H1 (cell line): Measurements from ENCODE around the gene FGF21. TPM values are rescaled to one million over a fixed set of nuclear protein-coding genes. Genes with fewer than 3 reads are reported as not detected.

Experiments
- CTCF ChIA-PET: fragments of 300-600 bp; sonication (Branson Sonifier 250); formaldehyde crosslinking; loops from one replicate; lab custom pipeline; 2021; ENCODE audit not compliant: partially characterized antibody; lab: Charles Lee
- POLR2A ChIA-PET: fragments of 300-600 bp; sonication (Branson Sonifier 250); formaldehyde crosslinking; loops from one replicate; lab custom pipeline; 2021; ENCODE audit warnings: inconsistent platforms; ENCODE audit not compliant: partially characterized antibody; lab: Charles Lee
- DNase-seq, 2 experiments: peaks; one replicate each; pipeline versions ENCODE4 v3.0.0 to v3.0.0-alpha.2; 2010 to 2022; ENCODE audit warnings: low spot score in 2 of 2, low read depth in 1 of 2, mixed read lengths in 1 of 2
- FAIRE-seq: peaks from 2 replicates; lab custom pipeline; 2011; peaks lifted over from hg19 to GRCh38; lab: Jason Lieb, UNC
- H2AFZ ChIP-seq: 2 replicates; pipeline ENCODE4 v1.8.1; 2012; ENCODE audit warnings: low read length, inconsistent platforms
- H2AK5ac ChIP-seq: 2 replicates; pipeline ENCODE4 v1.6.1; 2013; ENCODE audit warnings: low read depth, low read length
- H2BK120ac ChIP-seq: replicated peaks from 2 replicates; pipeline ENCODE3; 2013; ENCODE audit warnings: low read depth, low read length, inconsistent platforms
- H2BK12ac ChIP-seq: 2 replicates; pipeline ENCODE4 v1.6.1; 2013; ENCODE audit warnings: low read depth, low read length
- H2BK15ac ChIP-seq: 2 replicates; pipeline ENCODE4 v1.6.1; 2013; ENCODE audit warnings: low read length
- H2BK20ac ChIP-seq: 2 replicates; pipeline ENCODE4 v1.6.1; 2013; ENCODE audit warnings: low read length
- H2BK5ac ChIP-seq: 2 replicates; pipeline ENCODE4 v1.6.1; 2013; ENCODE audit warnings: low read depth, low read length
- H3K14ac ChIP-seq: 2 replicates; pipeline ENCODE4 v1.6.1; 2013; ENCODE audit warnings: inconsistent platforms; ENCODE audit not compliant: insufficient read length
- H3K18ac ChIP-seq: 2 replicates; pipeline ENCODE4 v1.6.1; 2013; ENCODE audit warnings: low read length; ENCODE audit errors: extremely low read depth
- H3K23ac ChIP-seq: 2 replicates; pipeline ENCODE4 v1.6.1; 2013; ENCODE audit warnings: inconsistent platforms; ENCODE audit not compliant: insufficient read length
- H3K23me2 ChIP-seq: 2 replicates; pipeline ENCODE4 v1.6.1; 2013; ENCODE audit warnings: low read depth, low read length
- H3K27ac ChIP-seq: 2 replicates; pipeline ENCODE4 v1.6.1; 2011; ENCODE audit warnings: low read depth, low read length, inconsistent platforms
- H3K27me3 ChIP-seq, 4 experiments: replicated peaks in 1 of 4; 1 replicate in 1 of 4; 2 replicates in 3 of 4; pipeline versions ENCODE4 v1.6.1 to v1.8.1; 2011 to 2013; ENCODE audit warnings: low read length in 3 of 4, mild to moderate bottlenecking in 3 of 4, inconsistent platforms in 2 of 4, mixed read lengths in 2 of 4, moderate library complexity in 1 of 4; ENCODE audit not compliant: control insufficient read depth in 3 of 4, insufficient read depth in 3 of 4; ENCODE audit errors: extremely low read depth in 1 of 4
- H3K36me3 ChIP-seq, 4 experiments: 2 replicates each; pipeline versions ENCODE4 v1.6.1 to v1.8.1; 2011 to 2013; ENCODE audit warnings: mild to moderate bottlenecking in 4 of 4, low read length in 3 of 4, moderate library complexity in 2 of 4, control low read depth in 1 of 4, inconsistent platforms in 1 of 4; ENCODE audit not compliant: insufficient read depth in 4 of 4, control insufficient read depth in 2 of 4
- H3K4ac ChIP-seq: replicated peaks from 2 replicates; pipeline ENCODE3; 2013; ENCODE audit warnings: low read length, low read depth, mixed read lengths, inconsistent platforms; ENCODE audit not compliant: insufficient read length
- H3K4me1 ChIP-seq, 4 experiments: replicated peaks in 1 of 4; 1 replicate in 1 of 4; 2 replicates in 3 of 4; pipeline versions ENCODE4 v1.6.1 to v1.8.1; 2011 to 2013; ENCODE audit warnings: low read length in 3 of 4, inconsistent platforms in 2 of 4, mixed read lengths in 1 of 4; ENCODE audit not compliant: insufficient read depth in 4 of 4, control insufficient read depth in 3 of 4
- H3K4me2 ChIP-seq, 2 experiments: 2 replicates each; pipeline versions ENCODE4 v1.6.1 to v1.8.1; 2011 to 2013; ENCODE audit warnings: low read depth in 2 of 2, low read length in 2 of 2, control low read depth in 1 of 2, inconsistent platforms in 1 of 2, mild to moderate bottlenecking in 1 of 2; ENCODE audit not compliant: insufficient read depth in 1 of 2
- H3K4me3 ChIP-seq, 4 experiments: fragments of 200-600, 300-600 bp in 1 of 4; sonication (generic), shearing (Covaris generic), sonication (Bioruptor Twin) in 1 of 4; 2 replicates each; pipeline versions ENCODE4 v1.5.1 to v1.8.1; 2011 to 2016; ENCODE audit warnings: low read length in 4 of 4, low read depth in 3 of 4, control low read depth in 2 of 4, inconsistent platforms in 2 of 4, mild to moderate bottlenecking in 2 of 4, mixed read lengths in 1 of 4, moderate library complexity in 1 of 4; ENCODE audit not compliant: insufficient read depth in 2 of 4; ENCODE audit errors: extremely low read depth in 1 of 4
- H3K56ac ChIP-seq: replicated peaks from 2 replicates; pipeline ENCODE3; 2013; ENCODE audit warnings: low read depth, mild to moderate bottlenecking, mixed read lengths, low read length, inconsistent platforms; ENCODE audit not compliant: insufficient read length
- H3K79me1 ChIP-seq: 2 replicates; pipeline ENCODE4 v1.6.1; 2013; ENCODE audit warnings: low read depth, low read length, control low read depth
- H3K79me2 ChIP-seq, 2 experiments: 2 replicates each; pipeline versions ENCODE4 v1.6.1 to v1.8.1; 2012 to 2013; ENCODE audit warnings: low read length in 2 of 2, mild to moderate bottlenecking in 2 of 2, inconsistent platforms in 1 of 2; ENCODE audit not compliant: insufficient read depth in 2 of 2, control insufficient read depth in 1 of 2
- H3K9ac ChIP-seq, 4 experiments: replicated peaks in 1 of 4; 1 replicate in 1 of 4; 2 replicates in 3 of 4; pipeline versions ENCODE4 v1.6.1 to v1.8.1; 2011 to 2013; ENCODE audit warnings: low read depth in 3 of 4, low read length in 3 of 4, control low read depth in 2 of 4, mild to moderate bottlenecking in 2 of 4, moderate library complexity in 2 of 4, inconsistent platforms in 1 of 4; ENCODE audit errors: extremely low read depth in 1 of 4
- H3K9me3 ChIP-seq, 2 experiments: 2 replicates each; pipeline versions ENCODE4 v1.6.1 to v1.8.1; 2012 to 2013; ENCODE audit warnings: mild to moderate bottlenecking in 2 of 2, moderate library complexity in 2 of 2, control low read depth in 1 of 2, inconsistent platforms in 1 of 2, low read depth in 1 of 2, low read length in 1 of 2, mixed read lengths in 1 of 2; ENCODE audit not compliant: insufficient read depth in 2 of 2
- H4K20me1 ChIP-seq, 2 experiments: replicated peaks in 1 of 2; 2 replicates each; pipeline versions ENCODE3 to v1.8.1; 2011 to 2013; ENCODE audit warnings: inconsistent platforms in 2 of 2, low read length in 2 of 2, mild to moderate bottlenecking in 1 of 2; ENCODE audit not compliant: insufficient read depth in 2 of 2, control insufficient read depth in 1 of 2
- H4K5ac ChIP-seq: 2 replicates; pipeline ENCODE4 v1.6.1; 2013; ENCODE audit warnings: low read length, low read depth, mixed read lengths, inconsistent platforms; ENCODE audit not compliant: insufficient read length
- H4K8ac ChIP-seq: 2 replicates; pipeline ENCODE4 v1.8.0; 2013; ENCODE audit warnings: mild to moderate bottlenecking, moderate library complexity, low read length, inconsistent platforms; ENCODE audit not compliant: insufficient read depth; ENCODE audit errors: extremely low read depth
- H4K91ac ChIP-seq: replicated peaks from 2 replicates; pipeline ENCODE3; 2013; ENCODE audit warnings: low read length, mixed read lengths, inconsistent platforms; ENCODE audit not compliant: insufficient read length
- JUN ChIP-seq: IDR thresholded peaks from 2 replicates; pipeline ENCODE4 v1.6.1; 2011; ENCODE audit warnings: low read depth, mild to moderate bottlenecking, improper control_type of control experiment, low read length
- JUND ChIP-seq: IDR thresholded peaks from 2 replicates; pipeline ENCODE4 v1.6.1; 2011; ENCODE audit warnings: mild to moderate bottlenecking, improper control_type of control experiment, low read length
- TAF7 ChIP-seq: optimal IDR thresholded peaks from 2 replicates; pipeline ENCODE3; 2011; ENCODE audit warnings: low read depth, mild to moderate bottlenecking, inconsistent platforms, low read length, moderate library complexity, borderline replicate concordance
- TCF12 ChIP-seq: IDR thresholded peaks from 2 replicates; pipeline ENCODE4 v1.6.1; 2011; ENCODE audit warnings: low read depth, mild to moderate bottlenecking, low read length
- TEAD4 ChIP-seq: IDR thresholded peaks from 2 replicates; pipeline ENCODE4 v1.6.1; 2012; ENCODE audit warnings: low read depth, low read length, inconsistent platforms, mixed read lengths
- WGBS, 2 experiments: shearing (Covaris generic) in 1 of 2; methylation state at CpG; one replicate each; pipeline versions ENCODE4 v1.1.6 to v1.1.7; 2013 to 2015; ENCODE audit warnings: low lambda C conversion rate in 2 of 2, mixed read lengths in 2 of 2, inconsistent platforms in 1 of 2, low coverage in 1 of 2, missing lambda C conversion rate in 1 of 2; ENCODE audit not compliant: insufficient replicate concordance in 2 of 2, insufficient coverage in 1 of 2, insufficient read length in 1 of 2; ENCODE audit errors: extremely low coverage in 1 of 2, missing lambda C conversion rate in 1 of 2; 5-methylcytosine and 5-hydroxymethylcytosine counted together
- polyA plus RNA-seq, 7 experiments: library from polyadenylated mRNA; depleted of rRNA in 3 of 7; stranded (reverse) in 5 of 7; unstranded in 2 of 7; fragments of >200 nt in 5 of 7; fragments of 200-250 nt in 2 of 7; gene quantifications; 1 replicate in 5 of 7; 2 replicates in 1 of 7; 4 replicates in 1 of 7; pipeline versions ENCODE4 v1.2.1 to v1.2.3, GENCODE V29; 2011 to 2013; ENCODE audit warnings: missing spikeins in 2 of 7, mixed read lengths in 2 of 7
- total RNA-seq: library from RNA; stranded (reverse); fragmentation: NEBNext Ultra II Directional; extraction: Animal tissue kit (Norgen Biotek cat#: 25700); gene quantifications from 2 replicates; pipeline ENCODE4 v1.2.1, GENCODE V29; 2021

FGF21 gene
- total and polyA plus RNA-seq, 2 of the 8 experiments (the other 6 are each of a cell fraction or from before 2014, with no cell fraction given): 0.48 to 0.80 TPM

- H3K36me3 ChIP-seq: peaks cover 11 to 30% (median 15%) of the 10 kb centered on the region in 4 experiments
- TF ChIP-seq TCF12 (no peak), TAF7 (peak; percentile 21), JUN (no peak), JUND (no peak), TEAD4 (no peak)
These were observed 8.4 kb upstream of the FGF21 start, which contains the start of gene IZUMO1 for GRCh38 chr19:48746738-48747575. TSS of gene IZUMO1 (minus strand) at chr19:48746909. CDS start at chr19:48745859, 1,050 bp downstream.

More at GRCh38 chr19:48746738-48747575, 8.4 kb upstream of the FGF21 start, which contains the start of gene IZUMO1:
- H2BK20ac ChIP-seq: no peak within 1 kb of the TSS
- ChIA-PET CTCF (interaction anchor here (1.1 to 1.2 kb wide), 2 partner anchors 34 to 36 kb away, joined by 3 read pairs; no protein-coding TSS in a partner anchor), POLR2A (interaction anchor here (0.8 to 5.6 kb wide), 17 partner anchors 8 to 145 kb away, joined by 3 to 30 read pairs (median 5); partner anchors contain the start of genes CA11 and FUT2)
- H3K4ac ChIP-seq: peak within 1 kb of the TSS; percentile 10
- H4K91ac ChIP-seq: no peak within 1 kb of the TSS
- peak within 1 kb of the TSS; percentile 93; the same call in 1 of the 2 replicates for H2AK5ac ChIP-seq
- WGBS, 2 experiments: 5% methylated on average over 31 of the region's 31 CpGs; no CpG with 5 or more reads in 1 of the 2 experiments
- peak within 1 kb of the TSS; percentile 78; the same call in 1 of the 2 replicates for H3K18ac ChIP-seq
- peak within 1 kb of the TSS; percentile 80 for H2BK12ac ChIP-seq
- peaks cover 3 to 23% of the 10 kb centered on the region in 2 experiments; a peak in 3 of 4 replicates for H3K79me2 ChIP-seq
- H4K8ac ChIP-seq: peak within 1 kb of the TSS; percentile 41; the same call in 1 of the 2 replicates
- no peak within 1 kb of the TSS for H3K14ac ChIP-seq
- peak within 1 kb of the TSS; percentile 73 to 78 for H3K4me2 ChIP-seq
- H3K56ac ChIP-seq: no peak within 1 kb of the TSS
- peak within 1 kb of the TSS; percentile 75 for H2BK5ac ChIP-seq
- DNase-seq (peak in 1 of 2 experiments; percentile 97), FAIRE-seq (no peak)
- peak within 1 kb of the TSS; percentile 59 for H4K5ac ChIP-seq
- 0 out of 2 replicates have a peak within 1 kb of the TSS, but pooled peaks have one; percentile 8 for H2BK15ac ChIP-seq
- H3K27ac ChIP-seq: peak within 1 kb of the TSS; percentile 66; the same call in 1 of the 2 replicates
- no peak within 1 kb of the TSS for H2AFZ ChIP-seq
- H3K4me1 ChIP-seq: peaks cover 4 to 6% (median 5%) of the 10 kb centered on the region in 4 experiments
- H4K20me1 ChIP-seq: peaks cover 3 to 7% of the 10 kb centered on the region in 2 experiments
- peak within 1 kb of the TSS in 3 of 4 experiments; percentile 22 to 35 (median 31); a peak in 3 of 7 replicates for H3K9ac ChIP-seq
- peaks cover 6% of the 10 kb centered on the region; the same call in 1 of the 2 replicates for H3K23me2 ChIP-seq
- peak within 1 kb of the TSS; percentile 57 to 73 (median 61) for H3K4me3 ChIP-seq
- H3K79me1 ChIP-seq: peaks cover 14% of the 10 kb centered on the region
- H2BK120ac ChIP-seq: peak within 1 kb of the TSS; percentile 3
- no peaks in the 10 kb centered on the region for H3K27me3 ChIP-seq
- no peak within 1 kb of the TSS for H3K23ac ChIP-seq
- H3K9me3 ChIP-seq: no peaks in the 10 kb centered on the region
